ENCODE results near the gene TOLLIP.

TOLLIP gene

DNA sequence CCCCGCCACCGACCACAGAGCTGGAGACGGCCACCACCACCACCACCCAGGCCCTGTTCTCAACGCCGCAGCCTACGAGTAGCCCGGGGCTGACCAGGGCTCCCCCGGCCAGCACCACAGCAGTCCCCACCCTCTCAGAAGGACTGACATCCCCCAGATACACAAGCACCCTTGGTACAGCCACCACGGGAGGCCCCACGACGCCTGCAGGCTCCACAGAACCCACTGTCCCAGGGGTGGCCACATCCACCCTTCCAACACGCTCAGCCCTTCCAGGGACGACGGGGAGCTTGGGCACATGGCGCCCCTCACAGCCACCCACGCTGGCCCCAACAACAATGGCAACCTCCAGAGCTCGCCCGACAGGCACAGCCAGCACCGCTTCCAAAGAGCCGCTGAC, 67.7 kb downstream of the TOLLIP start:
- no peak for DNase-seq

DNA sequence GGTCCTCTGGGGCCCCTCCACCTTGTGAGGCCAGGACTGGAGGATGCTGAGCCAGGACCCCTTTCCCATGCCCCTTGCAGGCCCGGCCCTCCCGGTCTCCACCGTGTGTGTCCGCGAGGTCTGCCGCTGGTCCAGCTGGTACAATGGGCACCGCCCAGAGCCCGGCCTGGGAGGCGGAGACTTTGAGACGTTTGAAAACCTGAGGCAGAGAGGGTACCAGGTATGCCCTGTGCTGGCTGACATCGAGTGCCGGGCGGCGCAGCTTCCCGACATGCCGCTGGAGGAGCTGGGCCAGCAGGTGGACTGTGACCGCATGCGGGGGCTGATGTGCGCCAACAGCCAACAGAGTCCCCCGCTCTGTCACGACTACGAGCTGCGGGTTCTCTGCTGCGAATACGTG, 68.7 kb downstream of the TOLLIP start:
- DNase-seq = no peak

DNA sequence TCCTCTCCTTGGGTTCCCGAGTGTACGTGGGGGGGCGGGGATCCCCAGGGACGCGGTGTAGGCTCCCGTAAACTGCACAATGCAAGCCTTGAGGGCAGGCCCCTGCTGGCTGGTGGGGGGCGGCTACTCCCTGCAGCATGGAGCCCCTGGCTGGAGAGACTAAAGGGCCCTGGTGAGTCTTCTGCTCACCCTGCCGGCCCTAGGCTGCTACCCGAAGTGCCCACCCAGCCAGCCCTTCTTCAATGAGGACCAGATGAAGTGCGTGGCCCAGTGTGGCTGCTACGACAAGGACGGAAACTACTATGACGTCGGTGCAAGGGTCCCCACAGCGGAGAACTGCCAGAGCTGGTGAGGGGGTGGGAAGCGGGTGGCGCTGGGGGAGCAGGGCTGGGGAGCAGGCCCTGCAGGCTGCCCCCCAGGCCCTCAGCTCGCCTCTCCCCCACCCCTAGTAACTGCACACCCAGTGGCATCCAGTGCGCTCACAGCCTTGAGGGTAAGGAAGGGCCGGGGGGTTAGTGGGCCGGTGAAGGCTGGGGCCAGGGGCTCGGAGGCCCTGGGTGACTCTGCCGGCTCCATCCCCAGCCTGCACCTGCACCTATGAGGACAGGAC, 69.7 kb downstream of the TOLLIP start:
- DNase-seq = no peak

DNA sequence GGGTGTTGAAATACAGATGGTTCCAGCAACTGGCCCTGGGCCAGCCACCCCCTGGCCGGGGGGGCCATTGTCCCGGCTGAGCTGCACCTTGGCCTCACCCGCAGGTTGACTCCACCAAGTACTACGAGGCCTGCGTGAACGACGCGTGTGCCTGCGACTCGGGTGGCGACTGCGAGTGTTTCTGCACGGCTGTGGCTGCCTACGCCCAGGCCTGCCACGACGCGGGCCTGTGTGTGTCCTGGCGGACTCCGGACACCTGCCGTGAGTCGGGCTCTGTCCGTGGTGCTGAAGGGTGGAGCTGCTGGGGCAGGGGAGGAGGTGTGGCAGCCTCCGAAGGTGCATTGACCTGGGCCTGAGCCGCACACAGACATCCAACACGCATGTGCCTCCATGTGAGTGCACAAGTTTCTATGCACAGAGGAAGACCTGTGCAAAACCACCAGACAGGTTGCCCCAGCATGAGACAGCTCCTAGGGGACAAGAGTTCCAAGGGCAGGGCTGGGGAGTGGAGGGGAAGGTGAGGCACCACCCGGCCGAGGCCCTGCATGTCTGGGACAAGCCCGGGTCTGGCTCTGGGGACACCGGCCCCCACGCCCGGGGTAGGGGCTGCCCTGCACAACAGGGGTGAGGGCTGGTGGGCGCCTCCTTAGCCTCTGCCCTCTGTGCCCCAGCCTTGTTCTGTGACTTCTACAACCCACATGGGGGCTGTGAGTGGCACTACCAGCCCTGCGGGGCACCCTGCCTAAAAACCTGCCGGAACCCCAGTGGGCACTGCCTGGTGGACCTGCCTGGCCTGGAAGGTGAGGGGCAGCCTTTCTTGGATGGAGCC, 70.5 kb downstream of the TOLLIP start:
- no peak for DNase-seq

- DNase-seq = no peak
These were observed 71.6 kb downstream of the TOLLIP start for GRCh38 chr11:1237851-1238250.

- no peak for DNase-seq
These were observed 72.3 kb downstream of the TOLLIP start for GRCh38 chr11:1237128-1237580.

- no peak for DNase-seq
These were observed 72.9 kb downstream of the TOLLIP start for GRCh38 chr11:1236316-1237127.

DNA sequence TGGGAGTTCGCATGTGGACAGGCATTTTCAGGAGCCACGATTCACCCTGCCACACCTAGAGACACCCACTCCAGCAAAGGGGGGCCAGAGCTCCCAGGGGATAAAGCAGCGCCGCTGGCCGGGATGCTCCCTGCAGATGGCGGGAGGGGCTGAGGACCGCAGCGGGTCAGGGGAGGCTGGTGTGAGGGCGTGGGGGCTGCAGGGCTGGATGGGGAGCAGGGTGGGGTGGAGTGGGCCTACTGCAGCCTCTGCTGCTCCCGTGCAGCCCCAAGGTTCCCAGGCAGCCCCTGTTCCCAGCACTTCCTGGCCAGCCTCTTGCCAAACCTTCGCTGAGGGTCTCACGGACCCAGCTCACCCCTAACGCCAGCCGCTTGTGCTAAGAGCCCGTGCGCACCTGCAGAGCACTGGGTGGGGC, 73.5 kb downstream of the TOLLIP start:
- DNase-seq = no peak

GRCh38 chr11:1235306-1235900, 74.0 kb downstream of the TOLLIP start:
- no peak for DNase-seq

- DNase-seq = no peak
These were observed 74.6 kb downstream of the TOLLIP start for GRCh38 chr11:1234771-1235305.

DNA sequence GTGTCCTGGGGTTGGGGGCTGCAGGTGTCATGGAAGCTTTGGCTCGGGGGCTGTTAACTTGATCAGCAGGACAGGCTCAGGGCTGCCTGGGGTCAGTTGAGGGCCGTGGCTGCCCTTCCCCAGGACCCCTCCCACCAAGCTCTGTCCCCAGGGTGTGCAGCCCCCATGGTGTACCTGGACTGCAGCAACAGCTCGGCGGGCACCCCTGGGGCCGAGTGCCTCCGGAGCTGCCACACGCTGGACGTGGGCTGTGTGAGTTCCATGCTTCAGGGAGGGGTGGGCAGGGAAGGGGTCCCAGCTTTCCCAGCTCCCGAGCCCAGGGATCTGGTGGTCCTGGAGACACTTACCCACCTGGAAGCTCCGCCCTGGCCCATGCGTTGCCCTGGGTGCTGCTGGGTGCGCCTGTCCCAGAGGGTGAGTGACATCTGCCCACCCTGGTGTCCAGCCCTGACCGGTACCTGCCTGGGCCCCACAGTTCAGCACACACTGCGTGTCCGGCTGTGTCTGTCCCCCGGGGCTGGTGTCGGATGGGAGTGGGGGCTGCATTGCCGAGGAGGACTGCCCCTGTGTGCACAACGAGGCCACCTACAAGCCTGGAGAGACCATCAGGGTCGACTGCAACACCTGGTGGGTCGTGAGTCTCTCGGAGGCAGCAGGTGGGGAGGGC, 75.2 kb downstream of the TOLLIP start:
- DNase-seq = no peak

DNA sequence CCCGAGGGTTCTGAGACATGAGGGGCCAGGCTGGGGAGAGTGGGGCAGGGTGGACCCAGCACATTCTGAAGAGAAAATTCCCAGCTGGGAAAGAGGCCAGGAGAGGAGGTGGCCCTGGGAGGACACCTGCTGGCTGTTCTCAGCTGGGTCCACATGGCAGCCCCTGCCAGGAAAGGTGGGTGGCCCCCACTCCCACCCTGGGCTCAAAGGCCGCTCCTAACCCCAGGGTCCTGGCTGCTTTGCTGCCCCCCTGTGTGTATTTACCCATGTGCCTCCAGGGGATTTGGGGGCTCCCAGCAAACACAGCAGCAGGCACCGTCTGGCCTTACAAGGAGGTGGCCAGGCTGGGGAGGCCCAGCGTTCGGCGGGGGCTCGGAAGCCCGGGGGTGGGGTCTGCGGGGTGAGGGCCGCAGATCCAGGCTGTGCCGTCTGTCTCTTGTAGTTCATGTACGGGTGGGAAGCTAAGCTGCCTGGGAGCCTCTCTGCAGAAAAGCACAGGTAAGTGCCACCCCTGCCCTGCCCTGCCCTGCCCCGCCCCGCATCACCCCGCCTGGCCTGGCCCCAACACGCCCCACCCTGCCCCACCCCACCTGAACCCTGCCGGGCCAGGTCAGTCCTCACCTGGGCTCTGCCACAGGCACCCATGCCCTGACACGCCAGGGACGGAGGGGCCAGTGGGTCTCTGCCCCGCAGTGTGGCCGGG, 75.9 kb downstream of the TOLLIP start:
- no peak for DNase-seq

GRCh38 chr11:1232883-1233321, 76.5 kb downstream of the TOLLIP start:
- no peak for DNase-seq

DNA sequence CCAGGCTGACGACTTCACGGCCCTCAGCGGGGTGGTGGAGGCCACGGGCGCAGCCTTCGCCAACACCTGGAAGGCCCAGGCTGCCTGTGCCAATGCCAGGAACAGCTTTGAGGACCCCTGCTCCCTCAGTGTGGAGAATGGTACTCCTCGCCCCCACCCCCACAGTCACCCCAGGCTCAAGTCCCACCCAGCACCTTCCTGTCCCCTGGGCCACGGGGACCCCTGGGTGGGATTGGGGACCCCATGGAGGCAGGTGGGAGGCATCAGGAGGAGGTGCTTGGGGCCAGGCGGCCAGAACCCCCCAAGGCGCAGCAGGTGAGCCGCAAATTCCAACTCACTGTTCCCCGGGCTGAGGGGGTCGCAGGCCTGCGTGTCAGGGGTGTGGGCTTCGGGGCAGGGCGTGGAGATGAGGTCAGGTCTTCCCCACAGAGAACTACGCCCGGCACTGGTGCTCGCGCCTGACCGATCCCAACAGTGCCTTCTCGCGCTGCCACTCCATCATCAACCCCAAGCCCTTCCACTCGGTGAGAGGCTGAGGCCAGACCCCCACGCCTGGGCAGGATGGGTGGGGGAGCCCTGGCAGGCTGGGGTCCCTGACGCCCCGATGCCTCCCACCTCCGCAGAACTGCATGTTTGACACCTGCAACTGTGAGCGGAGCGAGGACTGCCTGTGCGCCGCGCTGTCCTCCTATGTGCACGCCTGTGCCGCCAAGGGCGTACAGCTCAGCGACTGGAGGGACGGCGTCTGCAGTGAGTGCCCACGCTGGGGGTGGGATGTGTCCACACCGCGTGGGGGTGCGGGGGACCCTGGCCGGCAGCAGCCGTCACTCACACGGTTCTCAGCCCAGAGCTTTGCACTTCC, 77.2 kb downstream of the TOLLIP start:
- no peak for DNase-seq

DNA sequence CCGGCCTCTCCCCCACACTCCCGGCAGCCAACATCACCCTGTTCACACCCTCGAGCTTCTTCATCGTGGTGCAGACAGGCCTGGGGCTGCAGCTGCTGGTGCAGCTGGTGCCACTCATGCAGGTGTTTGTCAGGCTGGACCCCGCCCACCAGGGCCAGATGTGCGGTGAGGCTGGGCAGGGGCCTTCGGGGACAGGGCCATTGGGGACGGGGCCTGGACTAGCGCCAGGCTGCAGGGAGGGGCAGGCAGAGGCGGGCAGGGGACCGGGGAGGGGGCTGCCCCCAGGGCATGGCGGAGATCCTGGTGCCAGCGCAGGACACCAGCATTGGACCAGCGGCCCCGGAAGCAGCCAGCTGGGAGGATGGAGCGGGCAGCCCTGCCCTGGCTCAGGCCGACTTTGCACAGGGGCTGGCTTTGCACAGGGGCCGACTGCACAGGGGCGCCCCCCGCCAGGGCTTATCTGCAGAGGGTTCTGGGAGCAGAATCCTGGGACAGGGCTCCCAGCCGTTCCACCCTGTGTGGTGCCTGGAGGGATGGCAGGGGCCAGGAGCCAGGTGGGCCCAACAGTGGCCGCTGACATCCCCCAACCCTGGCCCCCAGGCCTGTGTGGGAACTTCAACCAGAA, 77.9 kb downstream of the TOLLIP start:
- peak in 1 of 2 experiments; percentile 23 for DNase-seq

- DNase-seq = no peak
These were observed 78.7 kb downstream of the TOLLIP start for GRCh38 chr11:1230456-1231395.

DNA sequence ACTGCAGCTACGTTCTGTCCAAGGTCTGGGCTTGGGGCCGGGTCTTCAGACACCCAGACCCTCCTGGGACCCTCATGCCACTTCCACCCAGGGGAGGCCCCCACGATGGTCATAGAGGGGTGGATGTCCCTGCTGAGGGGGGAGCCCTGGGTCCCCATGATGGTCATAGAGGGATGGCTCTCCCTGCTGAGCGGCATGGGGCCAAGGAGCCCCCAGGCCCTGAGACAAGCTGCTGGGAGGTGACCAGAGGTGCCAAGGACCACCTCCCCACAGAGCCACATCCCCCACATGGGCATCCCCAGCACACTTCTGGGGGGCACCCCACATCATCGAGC, 79.3 kb downstream of the TOLLIP start:
- no peak for DNase-seq

DNA sequence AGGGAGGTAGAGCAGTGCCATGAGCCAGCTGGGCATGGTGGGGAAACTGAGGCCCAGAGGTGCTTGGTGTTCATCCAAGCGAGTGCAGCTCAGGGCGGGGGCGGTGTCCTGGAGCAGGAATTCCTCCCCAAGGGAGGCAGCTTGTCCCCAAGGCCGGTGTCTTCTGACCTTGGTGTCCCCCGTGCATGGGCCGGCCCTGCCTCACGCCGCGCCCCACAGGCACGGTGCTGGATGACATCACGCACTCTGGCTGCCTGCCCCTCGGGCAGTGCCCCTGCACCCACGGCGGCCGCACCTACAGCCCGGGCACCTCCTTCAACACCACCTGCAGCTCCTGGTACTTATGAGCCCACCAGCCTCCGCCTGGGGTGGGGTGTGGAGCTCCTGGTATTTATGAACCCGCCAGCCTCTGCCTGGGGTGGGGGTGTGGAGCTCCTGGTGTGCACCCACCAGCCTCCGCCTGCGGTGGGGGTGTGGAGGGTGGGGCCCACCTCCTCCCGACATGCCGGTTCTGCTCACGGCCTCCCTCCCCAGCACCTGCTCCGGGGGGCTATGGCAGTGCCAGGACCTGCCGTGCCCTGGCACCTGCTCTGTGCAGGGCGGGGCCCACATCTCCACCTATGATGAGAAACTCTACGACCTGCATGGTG, 79.8 kb downstream of the TOLLIP start:
- no peak for DNase-seq

Data from SHP77 (cell line).